Small intestine (tissue), 7 donors: ENCODE data around the gene PCSK5. TPM values are rescaled to one million over a fixed set of nuclear protein-coding genes. Genes with fewer than 3 reads are reported as not detected.

Experiments
- DNase-seq, 2 donors: peaks; one replicate each; pipeline versions ENCODE4 v3.0.0 to v3.0.0-alpha.2; 2013
- FAIRE-seq: peaks from 2 replicates; lab custom pipeline; 2012; peaks lifted over from hg19 to GRCh38; lab: Jason Lieb, UNC
- H3K27ac ChIP-seq, 3 donors: one replicate each; pipeline ENCODE4 v1.5.1; 2013; ENCODE audit warnings: low read length in 2 of 3, mild to moderate bottlenecking in 2 of 3, control low read depth in 1 of 3, inconsistent platforms in 1 of 3, low read depth in 1 of 3, moderate library complexity in 1 of 3
- H3K27me3 ChIP-seq, 3 donors: one replicate each; pipeline ENCODE4 v1.6.1; 2013; ENCODE audit warnings: low read length in 3 of 3, inconsistent platforms in 1 of 3; ENCODE audit not compliant: control insufficient read depth in 3 of 3, insufficient read depth in 3 of 3
- H3K36me3 ChIP-seq, 3 donors: one replicate each; pipeline ENCODE4 v1.6.1; 2013; ENCODE audit warnings: low read length in 3 of 3, inconsistent platforms in 1 of 3, low read depth in 1 of 3, mild to moderate bottlenecking in 1 of 3, moderate library complexity in 1 of 3; ENCODE audit not compliant: control insufficient read depth in 3 of 3, insufficient read depth in 2 of 3
- H3K4me1 ChIP-seq, 3 donors: one replicate each; pipeline ENCODE4 v1.6.1; 2013; ENCODE audit warnings: low read length in 2 of 3, inconsistent platforms in 1 of 3, low read depth in 1 of 3, mild to moderate bottlenecking in 1 of 3, moderate library complexity in 1 of 3; ENCODE audit not compliant: control insufficient read depth in 3 of 3, insufficient read depth in 2 of 3
- H3K4me3 ChIP-seq, 3 donors: one replicate each; pipeline ENCODE4 v1.5.1; 2013; ENCODE audit warnings: low read length in 3 of 3, control low read depth in 1 of 3, inconsistent platforms in 1 of 3, low read depth in 1 of 3, mild to moderate bottlenecking in 1 of 3, moderate library complexity in 1 of 3
- H3K9me3 ChIP-seq, 2 donors: one replicate each; pipeline ENCODE4 v1.6.1; 2013; ENCODE audit warnings: low read depth in 1 of 2, low read length in 1 of 2; ENCODE audit not compliant: control insufficient read depth in 2 of 2, insufficient read depth in 1 of 2
- WGBS, 3 donors: extraction: QIAGEN DNeasy Blood & Tissue Kit; methylation state at CpG; one replicate each; pipeline ENCODE4 v1.1.7; 2013; 5-methylcytosine and 5-hydroxymethylcytosine counted together
- polyA plus RNA-seq, 4 donors: library from polyadenylated mRNA; stranded (reverse) in 3 of 4; unstranded in 1 of 4; fragments of 200-250 nt in 3 of 4; fragments of 120-200 nt in 1 of 4; gene quantifications; one replicate each; pipeline versions ENCODE4 v1.2.1 to v1.2.3, GENCODE V29; 2013
- donor health status: healthy with polysubstance abuse.
- donor health status: control.
- donor health status: control.
- donor health status: Bipolar disorder and iron deficiency.
- donor health status: healthy.

The PCSK5 gene
- polyA plus RNA-seq, 4 donors, result 10.3 to 92.3 (median 16.6) TPM

DNA sequence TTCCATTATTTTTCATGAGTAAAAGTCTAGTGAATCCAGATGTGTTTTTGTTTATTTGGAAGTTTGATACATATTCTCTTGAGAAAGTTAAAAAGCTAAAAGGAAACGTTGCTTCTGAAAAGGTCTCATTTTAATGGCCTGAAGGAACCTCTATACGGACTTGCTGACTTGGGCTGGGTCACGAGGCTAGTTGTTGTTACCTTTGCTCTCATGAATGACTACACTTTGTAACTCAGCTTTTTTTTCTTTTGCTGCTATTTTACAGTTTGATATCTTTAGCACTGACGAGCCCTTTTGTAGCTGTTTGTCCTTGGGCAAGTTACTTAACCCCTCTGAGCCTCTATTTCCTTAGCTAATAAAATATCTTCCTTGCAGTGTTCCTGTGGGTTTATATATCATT is 211.5 kb downstream of the PCSK5 start:
- 10 to 46% (median 27%) methylated on average over 4 of the region's 4 CpGs for WGBS, 3 donors
- no peak for FAIRE-seq

DNA sequence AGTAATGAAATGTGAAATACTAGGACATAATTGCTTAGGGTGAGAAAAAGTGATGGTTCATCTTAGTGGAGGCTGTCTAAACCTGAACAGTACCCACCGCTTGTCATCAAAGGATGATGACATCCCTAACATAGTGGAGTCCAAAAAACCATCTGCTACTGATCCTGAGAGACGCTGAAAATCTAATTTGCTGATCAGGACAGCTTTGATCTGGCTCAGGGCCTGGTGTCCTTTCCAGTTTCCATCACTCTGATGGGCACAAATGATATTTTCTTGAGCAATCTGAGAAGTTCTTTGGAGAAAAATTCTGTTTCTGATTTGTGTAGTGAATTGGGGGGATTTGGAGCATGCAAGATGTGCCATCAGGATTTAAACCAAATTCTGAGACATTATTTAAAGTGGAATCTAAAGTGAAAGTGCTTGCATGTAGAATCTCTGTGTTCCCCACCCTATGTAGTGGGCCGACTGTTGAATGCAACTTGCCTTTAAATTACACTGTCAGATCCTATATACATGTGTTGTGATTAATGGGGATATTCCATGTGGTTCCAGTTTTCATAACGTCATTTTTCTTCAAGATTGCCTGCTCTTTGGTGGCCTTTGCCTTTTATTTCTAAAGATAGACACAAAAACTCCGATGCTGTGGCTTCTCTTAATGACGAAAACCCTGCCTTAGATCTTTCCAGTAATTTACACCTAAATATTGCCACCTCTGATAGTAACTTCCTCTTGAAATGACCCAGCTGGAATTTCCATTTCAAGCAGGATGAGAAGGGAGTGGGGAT is 213.2 kb downstream of the PCSK5 start:
- peaks cover 2 to 43% (median 3%) of the 10 kb centered on the region in 3 donors for H3K4me1 ChIP-seq
- peaks cover 10 to 27% (median 26%) of the 10 kb centered on the region in 3 donors for H3K36me3 ChIP-seq
- 70 to 82% (median 71%) methylated on average over 6 of the region's 6 CpGs for WGBS, 3 donors
- no peak for DNase-seq
- H3K4me3 ChIP-seq, result no peak overlapping the region
- no peaks in the 10 kb centered on the region for H3K27me3 ChIP-seq
- no peaks in the 10 kb centered on the region for H3K9me3 ChIP-seq
- no peak overlapping the region for H3K27ac ChIP-seq
- no peak for FAIRE-seq

More for the DNA sequence above, 211.5 kb downstream of the PCSK5 start:
- Histone ChIP-seq H3K4me3 (no peak overlapping the region), H3K36me3 (peaks cover 10 to 29% (median 24%) of the 10 kb centered on the region in 3 donors), H3K9me3 (no peaks in the 10 kb centered on the region), H3K27me3 (no peaks in the 10 kb centered on the region), H3K27ac (peak overlapping the region in 1 of 3 donors; percentile 31), H3K4me1 (peaks cover 2 to 43% (median 3%) of the 10 kb centered on the region in 3 donors)
- peak; percentile 71 to 82 for DNase-seq

DNA sequence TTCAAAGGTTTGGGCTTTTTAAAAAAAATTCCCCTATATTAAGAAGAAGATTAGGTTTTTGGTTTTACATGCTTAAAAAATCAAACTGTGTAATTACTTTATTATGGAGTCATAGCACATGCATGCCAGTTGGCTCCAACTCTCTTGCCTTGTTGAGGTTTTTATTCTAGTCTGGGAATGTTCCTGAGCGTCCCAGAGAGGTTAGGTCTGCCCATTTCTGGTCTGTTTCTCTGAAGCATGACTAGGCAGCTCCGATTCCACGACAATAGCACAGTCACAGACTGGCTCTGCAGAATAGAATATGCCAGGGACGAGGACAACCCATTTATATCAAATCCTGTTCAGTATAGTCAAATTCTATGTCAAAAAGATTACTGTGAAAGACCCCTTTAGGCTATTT is 217.0 kb downstream of the PCSK5 start:
- Histone ChIP-seq H3K9me3 (no peaks in the 10 kb centered on the region), H3K27ac (no peak overlapping the region), H3K4me3 (no peak overlapping the region), H3K4me1 (peaks cover 0 to 19% (median 0%) of the 10 kb centered on the region in 3 donors), H3K27me3 (no peaks in the 10 kb centered on the region), H3K36me3 (peaks cover 9 to 30% (median 27%) of the 10 kb centered on the region in 3 donors)
- DNase-seq (no peak), FAIRE-seq (no peak)
- WGBS, 3 donors, result 71 to 89% (median 86%) methylated on average over 4 of the region's 4 CpGs

DNA sequence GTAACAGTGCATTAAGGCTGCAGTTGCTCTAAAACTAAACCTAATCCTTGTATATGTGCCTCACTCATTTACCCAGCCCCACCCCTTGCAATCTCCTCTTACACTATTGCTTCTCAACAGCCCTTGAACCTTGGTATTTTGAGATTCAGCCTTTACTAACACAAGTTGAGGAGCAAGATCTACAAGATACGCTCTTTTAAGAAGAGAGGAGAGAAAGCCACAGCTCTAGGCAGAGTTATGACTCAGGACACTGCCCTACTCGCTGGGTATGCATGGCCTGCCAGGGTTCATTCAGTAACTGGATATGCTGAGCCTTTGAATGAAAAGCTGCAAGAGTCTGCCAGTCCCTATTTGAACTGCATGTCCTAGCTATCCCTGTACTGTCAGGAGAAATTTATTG is 219.5 kb downstream of the PCSK5 start:
- Histone ChIP-seq H3K27me3 (no peaks in the 10 kb centered on the region), H3K36me3 (peaks cover 6 to 29% (median 21%) of the 10 kb centered on the region in 3 donors), H3K4me3 (no peak overlapping the region), H3K27ac (no peak overlapping the region), H3K9me3 (no peaks in the 10 kb centered on the region), H3K4me1 (peaks cover 0 to 14% (median 0%) of the 10 kb centered on the region in 3 donors)
- WGBS, 3 donors, result 61 to 80% (median 62%) methylated on average over 2 of the region's 2 CpGs
- FAIRE-seq (no peak), DNase-seq (peak; percentile 24 to 41)

DNA sequence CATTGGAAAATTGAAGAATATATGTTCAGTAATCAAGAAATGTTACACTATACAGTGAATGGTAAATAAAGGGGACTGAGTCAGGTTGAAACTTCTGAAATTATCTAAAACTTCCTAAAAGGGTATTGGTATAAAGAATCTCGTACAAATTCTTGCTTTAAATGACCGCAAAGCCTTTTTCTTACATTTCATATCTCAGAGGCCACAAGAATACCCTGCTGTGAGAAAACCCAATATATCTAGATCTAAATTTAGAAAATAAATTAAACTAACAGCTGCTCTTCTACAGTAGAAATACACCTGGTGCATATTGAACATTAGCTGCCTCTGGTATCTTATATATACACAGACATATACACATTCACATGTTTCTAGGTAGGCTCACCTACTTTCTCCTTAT is 221.7 kb downstream of the PCSK5 start:
- Histone ChIP-seq H3K4me3 (no peak overlapping the region), H3K36me3 (peaks cover 2 to 24% (median 18%) of the 10 kb centered on the region in 3 donors), H3K27ac (no peak overlapping the region), H3K27me3 (no peaks in the 10 kb centered on the region), H3K9me3 (no peaks in the 10 kb centered on the region), H3K4me1 (peaks cover 0 to 3% (median 0%) of the 10 kb centered on the region in 3 donors)
- FAIRE-seq (no peak), DNase-seq (no peak)
- 47 to 78% (median 74%) methylated on average over 2 of the region's 2 CpGs for WGBS, 3 donors

DNA sequence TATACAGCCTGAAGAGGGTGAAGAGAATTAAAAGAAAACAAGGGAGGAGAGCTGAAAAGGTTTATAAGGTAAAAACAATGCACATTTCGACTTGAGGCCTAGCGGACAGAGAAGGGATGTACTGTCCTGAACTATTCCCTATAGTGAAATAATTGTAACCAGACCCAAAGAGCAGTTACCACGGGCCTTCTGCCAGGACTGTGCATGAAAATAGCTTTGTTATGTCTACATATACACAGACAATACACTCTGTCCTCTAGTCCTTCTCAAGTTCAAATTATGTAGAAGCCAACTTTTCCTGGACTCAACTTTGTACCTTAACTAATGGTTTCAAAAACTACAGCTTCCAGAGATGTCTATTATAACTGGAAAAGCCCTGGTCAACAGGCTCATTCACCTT is 223.7 kb downstream of the PCSK5 start:
- H3K27ac ChIP-seq, result no peak overlapping the region
- peaks cover 0 to 3% (median 0%) of the 10 kb centered on the region in 3 donors for H3K4me1 ChIP-seq
- 69 to 91% (median 89%) methylated on average over 3 of the region's 3 CpGs for WGBS, 3 donors
- no peak for DNase-seq
- H3K27me3 ChIP-seq, result no peaks in the 10 kb centered on the region
- H3K9me3 ChIP-seq, result no peaks in the 10 kb centered on the region
- FAIRE-seq, result no peak
- no peak overlapping the region for H3K4me3 ChIP-seq
- H3K36me3 ChIP-seq, result peaks cover 2 to 12% (median 12%) of the 10 kb centered on the region in 3 donors

DNA sequence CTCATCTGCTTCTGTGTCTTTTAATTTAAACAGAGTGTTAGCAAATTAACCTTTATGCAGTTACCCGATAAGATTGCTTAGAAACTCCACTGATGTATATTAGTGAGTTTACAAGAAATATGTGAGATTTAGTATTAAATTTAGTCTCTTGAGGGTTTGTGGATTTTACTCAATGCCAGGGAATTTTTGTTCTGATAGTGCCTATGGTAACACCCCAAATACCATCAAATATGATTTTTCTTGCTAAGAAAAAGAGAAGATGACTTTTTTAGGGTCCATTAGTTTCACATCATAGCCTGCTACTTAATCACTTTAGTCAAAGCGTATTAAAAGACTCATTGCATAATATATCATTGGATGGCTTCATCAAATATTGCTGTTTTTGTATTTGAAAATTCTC is 224.9 kb downstream of the PCSK5 start:
- no peak overlapping the region for H3K27ac ChIP-seq
- DNase-seq (no peak), FAIRE-seq (no peak)
- H3K36me3 ChIP-seq, result peaks cover 0 to 8% (median 7%) of the 10 kb centered on the region in 3 donors
- WGBS, 3 donors, result 83 to 91% (median 88%) methylated on average over 2 of the region's 2 CpGs
- H3K4me3 ChIP-seq, result no peak overlapping the region
- no peaks in the 10 kb centered on the region for H3K27me3 ChIP-seq
- no peaks in the 10 kb centered on the region for H3K4me1 ChIP-seq
- no peaks in the 10 kb centered on the region for H3K9me3 ChIP-seq

DNA sequence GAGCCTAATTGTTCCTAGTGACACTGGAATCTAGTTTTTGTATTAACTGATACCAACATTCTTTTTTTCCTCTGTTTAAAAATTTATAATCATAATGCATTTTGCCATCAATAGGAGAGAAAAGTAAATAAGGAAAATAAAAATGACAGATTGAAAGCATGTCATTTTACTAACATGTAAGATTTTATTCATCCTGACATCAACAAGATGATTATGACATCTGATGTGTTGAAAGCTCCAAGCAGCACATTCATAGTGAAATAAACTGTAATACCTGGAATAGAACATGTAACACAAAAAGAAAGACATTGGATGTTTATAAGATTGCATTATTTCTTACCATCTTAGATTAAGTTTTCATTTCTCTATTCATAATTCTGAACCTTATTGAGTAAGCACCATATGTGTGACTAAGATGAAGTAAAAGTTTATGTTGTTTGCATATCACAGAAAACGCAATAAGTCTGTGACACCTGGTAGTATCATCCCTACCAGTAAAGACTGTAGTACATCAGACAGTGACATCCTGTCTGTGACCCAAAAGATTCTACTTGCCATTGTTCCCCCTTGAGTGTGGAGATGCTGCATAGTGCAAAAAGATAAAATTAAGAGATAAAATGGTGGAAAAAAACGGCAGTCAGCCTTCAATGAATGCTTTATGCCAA is 225.6 kb downstream of the PCSK5 start:
- H3K27ac ChIP-seq, result no peak overlapping the region
- H3K4me3 ChIP-seq, result no peak overlapping the region
- H3K36me3 ChIP-seq, result peaks cover 0 to 7% (median 2%) of the 10 kb centered on the region in 3 donors
- FAIRE-seq (peak; percentile 36), DNase-seq (no peak)
- no peaks in the 10 kb centered on the region for H3K27me3 ChIP-seq
- no peaks in the 10 kb centered on the region for H3K4me1 ChIP-seq
- H3K9me3 ChIP-seq, result no peaks in the 10 kb centered on the region
- WGBS, 3 donors, result 68 to 79% (median 77%) methylated on average over 2 of the region's 2 CpGs
